ENCODE data around the gene MPRIP. TPM values are rescaled to one million over a fixed set of nuclear protein-coding genes. Genes with fewer than 3 reads are reported as not detected.

MPRIP gene
- total RNA-seq, 1 experiment from 2014 or later = 132 TPM

GRCh38 chr17:17022456-17022855 is 19.8 kb upstream of the MPRIP start:
- Histone ChIP-seq H4K5ac (ENCODE audit: insufficient read length, low read depth, low read length) (no peak overlapping the region), H3K14ac (ENCODE audit: insufficient read depth, low read length) (no peak overlapping the region; the same call in 1 of the 2 replicates), H3K23ac (ENCODE audit: insufficient read length, low read depth, low read length) (no peak overlapping the region), H3K27ac (ENCODE audit: insufficient read length, low read depth, low read length) (no peak overlapping the region), H3K23me2 (ENCODE audit: insufficient read length, low read depth, low read length, poor library complexity, severe bottlenecking) (no peaks in the 10 kb centered on the region), H2BK120ac (ENCODE audit: low read depth, low read length, poor library complexity, severe bottlenecking) (no peak overlapping the region), H4K20me1 (ENCODE audit: control insufficient read depth, insufficient read depth, insufficient read length) (no peaks in the 10 kb centered on the region), H3K27me3 (ENCODE audit: insufficient read depth, low read length) (no peaks in the 10 kb centered on the region), H3K56ac (ENCODE audit: insufficient read length, low read depth, low read length) (no peak overlapping the region), H3K4ac (ENCODE audit: low read depth, low read length) (no peak overlapping the region), H3K4me1 (ENCODE audit: insufficient read depth, low read length) (no peaks in the 10 kb centered on the region), H2AK5ac (ENCODE audit: insufficient read length, low read length) (no peak overlapping the region), H3K18ac (ENCODE audit: insufficient read length, low read depth, low read length) (no peak overlapping the region), H3T11ph (ENCODE audit: low read length) (no peak overlapping the region), H2AFZ (ENCODE audit: low read length) (no peak overlapping the region), H3K79me1 (ENCODE audit: insufficient read depth, low read depth, low read length, poor library complexity, severe bottlenecking) (no peaks in the 10 kb centered on the region), H3K9me3 (ENCODE audit: control insufficient read depth, low read depth, low read length) (no peaks in the 10 kb centered on the region), H2BK15ac (ENCODE audit: low read depth, low read length) (no peak overlapping the region), H4K91ac (ENCODE audit: insufficient read length, low read depth, low read length) (no peak overlapping the region), H2BK5ac (ENCODE audit: insufficient read length, low read length) (no peak overlapping the region), H4K8ac (replicated peaks; ENCODE audit: insufficient read length, low read depth, low read length) (no peak overlapping the region), H2BK12ac (ENCODE audit: insufficient read length, low read depth, low read length) (no peak overlapping the region), H3K4me2 (ENCODE audit: insufficient read depth, insufficient read length, low read length) (no peak overlapping the region), H3K9ac (ENCODE audit: extremely low read depth, insufficient read length, low read length) (no peak overlapping the region), H3K79me2 (ENCODE audit: insufficient read depth, low read length) (no peaks in the 10 kb centered on the region), H2BK20ac (ENCODE audit: low read depth, low read length, poor library complexity, severe bottlenecking) (no peak overlapping the region)
- peak overlapping the region in 1 of 3 experiments; percentile 87; a peak in 1 of 7 replicates for H3K27ac Mint-ChIP-seq
- no peak for TF ChIP-seq CTCF (conservative IDR thresholded peaks at IDR 0.05)
- no peaks in the 10 kb centered on the region for H3K27me3 Mint-ChIP-seq (ENCODE audit: low read depth)
- no peaks in the 10 kb centered on the region for H3K36me3 Mint-ChIP-seq (ENCODE audit: insufficient read depth in 1 of 3, low read depth in 3 of 3)
- no CpG with 5 or more reads among the region's 5 CpGs for WGBS (ENCODE audit: extremely low coverage, insufficient read length, low lambda C conversion rate)
- no peaks in the 10 kb centered on the region for H3K9me3 Mint-ChIP-seq
- DNase-seq = peak; percentile 33
- H3K4me1 Mint-ChIP-seq = peaks cover 2 to 6% of the 10 kb centered on the region in 2 experiments; a peak in 2 of 4 replicates
- H3K4me3 Mint-ChIP-seq = no peak overlapping the region

All from H9 (cell line).